Esophagus squamous epithelium (tissue), 5 donors: ENCODE data around the gene RAB44. TPM values are rescaled to one million over a fixed set of nuclear protein-coding genes. Genes with fewer than 3 reads are reported as not detected.
A peak's percentile ranks its signal among the peaks of the same experiment; 100 is the strongest.

Source experiments
- DNase-seq: peaks from one replicate; lab custom pipeline; 2025; lab: John Stamatoyannopoulos, UW
- H3K27ac ChIP-seq, 4 donors: fragments of 200-600 bp; sonication (generic); one replicate each; pipeline ENCODE4 v1.5.1; 2016 to 2019; ENCODE audit warnings: mild to moderate bottlenecking in 1 of 4
- H3K27me3 ChIP-seq, 4 donors: fragments of 200-600 bp; sonication (generic); 1 replicate in 3 of 4; 2 replicates in 1 of 4; pipeline versions ENCODE4 v1.5.1 to v1.6.0; 2017 to 2021; ENCODE audit warnings: antibody characterized with exemption in 1 of 4
- H3K36me3 ChIP-seq, 3 donors: fragments of 200-600 bp; sonication (generic); one replicate each; pipeline ENCODE4 v1.5.1; 2016 to 2019
- H3K4me1 ChIP-seq, 3 donors: fragments of 200-600 bp; sonication (generic); one replicate each; pipeline ENCODE4 v1.5.1; 2017 to 2019
- H3K4me3 ChIP-seq, 4 donors: fragments of 200-600 bp; sonication (generic); 1 replicate in 3 of 4; 2 replicates in 1 of 4; pipeline ENCODE4 v1.5.1; 2016 to 2019; ENCODE audit warnings: mild to moderate bottlenecking in 2 of 4, moderate library complexity in 1 of 4
- H3K9me3 ChIP-seq, 3 donors: fragments of 200-600 bp; sonication (generic); one replicate each; pipeline ENCODE4 v1.5.1; 2016 to 2019
- CTCF ChIP-seq, 6 experiments: fragments of 450-650 bp in 4 of 6; fragments of 200-600 bp in 2 of 6; sonication (generic) in 2 of 6; IDR thresholded peaks; one replicate each; pipeline ENCODE4 v1.5.1; 2016 to 2019; ENCODE audit warnings: antibody characterized with exemption in 6 of 6, mild to moderate bottlenecking in 4 of 6, moderate library complexity in 4 of 6
- POLR2A ChIP-seq, 4 donors: fragments of 450-650 bp; IDR thresholded peaks; one replicate each; pipeline ENCODE4 v1.6.1; 2017; ENCODE audit warnings: antibody characterized with exemption in 4 of 4, mild to moderate bottlenecking in 4 of 4, moderate library complexity in 3 of 4
- whole genome bisulfite sequencing, 2 donors: methylation state at CpG; one replicate each; pipeline ENCODE4 v1.1.5; 2018; 5-methylcytosine and 5-hydroxymethylcytosine counted together
- intact Hi-C: fragments of 100-400 bp; cut with DNase I; formaldehyde crosslinking; loops from one replicate; pipeline ENCODE4 v1.15.0; 2022
- total RNA-seq, 4 donors: library from RNA; depleted of rRNA; stranded (reverse); fragments of >200 nt; gene quantifications; one replicate each; pipeline ENCODE4 v1.1.0, GENCODE V29; 2016
- donor health status: DM: yes; HTN: yes; CAD: no.

RAB44 gene
- total RNA-seq, 4 donors from 2014 or later, result 0.11 to 0.76 (median 0.18) TPM; not detected in 1

- Histone ChIP-seq H3K9me3 (no peaks in the 10 kb centered on the region), H3K36me3 (no peaks in the 10 kb centered on the region), H3K27me3 (no peaks in the 10 kb centered on the region), H3K27ac (no peak overlapping the region), H3K4me3 (no peak overlapping the region), H3K4me1 (peaks cover 0 to 33% (median 4%) of the 10 kb centered on the region in 3 donors)
- no peak for DNase-seq
- 41 to 50% methylated on average over 13 of the region's 13 CpGs for WGBS, 2 donors
- no peak for TF ChIP-seq POLR2A (IDR thresholded peaks at IDR 0.05)
- peak; percentile 27 to 69 (median 61) for TF ChIP-seq CTCF (IDR thresholded peaks at IDR 0.05)
- intact Hi-C loops, result no loop called here
Observed at GRCh38 chr6:36724514-36725390, 27.1 kb downstream of the RAB44 start.

- Histone ChIP-seq H3K4me3 (no peak overlapping the region), H3K36me3 (no peaks in the 10 kb centered on the region), H3K9me3 (no peaks in the 10 kb centered on the region), H3K4me1 (peaks cover 0 to 28% (median 4%) of the 10 kb centered on the region in 3 donors), H3K27me3 (no peaks in the 10 kb centered on the region), H3K27ac (no peak overlapping the region)
- intact Hi-C loops, result no loop called here
- DNase-seq, result no peak
- TF ChIP-seq POLR2A (IDR thresholded peaks at IDR 0.05) (no peak), CTCF (IDR thresholded peaks at IDR 0.05) (no peak)
- 83 to 89% methylated on average over 3 to 6 of the region's 7 CpGs for WGBS, 2 donors
Observed at GRCh38 chr6:36725581-36725980, 28.0 kb downstream of the RAB44 start.

- no peak overlapping the region for H3K4me3 ChIP-seq
- H3K9me3 ChIP-seq, result no peaks in the 10 kb centered on the region
- peaks cover 0 to 16% (median under 1%) of the 10 kb centered on the region in 3 donors for H3K4me1 ChIP-seq
- H3K27ac ChIP-seq, result no peak overlapping the region
- intact Hi-C loops, result no loop called here
- no peaks in the 10 kb centered on the region for H3K27me3 ChIP-seq
- WGBS, 2 donors, result 67 to 84% methylated on average over 1 to 7 of the region's 7 CpGs
- no peaks in the 10 kb centered on the region for H3K36me3 ChIP-seq
- no peak for DNase-seq
- TF ChIP-seq POLR2A (IDR thresholded peaks at IDR 0.05) (no peak), CTCF (IDR thresholded peaks at IDR 0.05) (no peak)
Observed at GRCh38 chr6:36727505-36728021, 29.9 kb downstream of the RAB44 start.

- no peak for TF ChIP-seq CTCF (IDR thresholded peaks at IDR 0.05)
- Histone ChIP-seq H3K27me3 (no peaks in the 10 kb centered on the region), H3K9me3 (no peaks in the 10 kb centered on the region), H3K4me1 (peaks cover 0 to 7% (median 0%) of the 10 kb centered on the region in 3 donors), H3K4me3 (no peak overlapping the region), H3K36me3 (no peaks in the 10 kb centered on the region), H3K27ac (no peak overlapping the region)
- intact Hi-C loops, result no loop called here
- no peak for DNase-seq
- 90 to 92% methylated on average over 11 of the region's 11 CpGs for WGBS, 2 donors
Observed at GRCh38 chr6:36728289-36729160, 30.9 kb downstream of the RAB44 start.
